ENCODE results near the gene ZNF219.

ZNF219 gene

GRCh38 chr14:21087294-21088091 is 11.0 kb downstream of the ZNF219 start:
- no peak for TF ChIP-seq CTCF (conservative IDR thresholded peaks at IDR 0.05; ENCODE audit: low read depth, low read length)
- DNase-seq (ENCODE audit: low read depth): peak; percentile 71
- no peak overlapping the region for H3K4me3 ChIP-seq (ENCODE audit: low read length)

GRCh38 chr14:21086908-21087293 is 11.6 kb downstream of the ZNF219 start:
- DNase-seq (ENCODE audit: low read depth): no peak
- H3K4me3 ChIP-seq (ENCODE audit: low read length): no peak overlapping the region
- TF ChIP-seq CTCF (conservative IDR thresholded peaks at IDR 0.05; ENCODE audit: low read depth, low read length): no peak

GRCh38 chr14:21084998-21085853 is 13.2 kb downstream of the ZNF219 start:
- no peak for DNase-seq (ENCODE audit: low read depth)
- TF ChIP-seq CTCF (conservative IDR thresholded peaks at IDR 0.05; ENCODE audit: low read depth, low read length): no peak
- no peak overlapping the region for H3K4me3 ChIP-seq (ENCODE audit: low read length)

- no peak overlapping the region for H3K4me3 ChIP-seq (ENCODE audit: low read length)
- no peak for DNase-seq (ENCODE audit: low read depth)
- no peak for TF ChIP-seq CTCF (conservative IDR thresholded peaks at IDR 0.05; ENCODE audit: low read depth, low read length)
Measured at GRCh38 chr14:21084396-21084795, 14.1 kb downstream of the ZNF219 start.

- H3K4me3 ChIP-seq (ENCODE audit: low read length): no peak overlapping the region
- no peak for TF ChIP-seq CTCF (conservative IDR thresholded peaks at IDR 0.05; ENCODE audit: low read depth, low read length)
- DNase-seq (ENCODE audit: low read depth): no peak
Measured at GRCh38 chr14:21083565-21084325, 14.7 kb downstream of the ZNF219 start.

- H3K4me3 ChIP-seq (ENCODE audit: low read length): no peak overlapping the region
- TF ChIP-seq CTCF (conservative IDR thresholded peaks at IDR 0.05; ENCODE audit: low read depth, low read length): no peak
- DNase-seq (ENCODE audit: low read depth): no peak
Measured at GRCh38 chr14:21081521-21082142, 16.8 kb downstream of the ZNF219 start.

All from retinal pigment epithelial cell (primary cell).